ENCODE measurements around the gene EXD3. TPM values are rescaled to one million over a fixed set of nuclear protein-coding genes. Genes with fewer than 3 reads are reported as not detected.
A peak's percentile ranks its signal among the peaks of the same experiment; 100 is the strongest.
"Not testable (repeated sequence)": the region's sequence is repeated elsewhere in the genome, so short reads cannot be mapped to it uniquely, and the experiment has no call there.

The EXD3 gene
- total RNA-seq, 8 experiments from 2014 or later = 3.2 to 14.8 (median 9.6) TPM

- Histone ChIP-seq H3K4me1 (replicated peaks in 1 of 2) (peaks cover 23 to 29% of the 10 kb centered on the region in 2 donors), H3K4me3 (no peak overlapping the region), H3K27ac (no peak overlapping the region)
- 100% methylated on average over 1 of the region's 18 CpGs; no CpG with 5 or more reads in 9 of the 10 experiments for WGBS, 10 experiments
- in situ Hi-C loops (cut with MboI; ENCODE audit: low pct_unique_long_range_greater_than_20kb in 2 of 9, low sequenced_read_pairs in 9 of 9, unreplicated experiment in 9 of 9) = no loop called here
- ATAC-seq (replicated peaks in 6 of 8) = no peak
These were observed 32.5 kb upstream of the EXD3 start for GRCh38 chr9:137455359-137455991.

- peak in 6 of 8 experiments; percentile 7 to 30 (median 16) for ATAC-seq (replicated peaks in 6 of 8)
- peak overlapping the region in 3 of 5 donors; percentile 20 to 31 (median 24) for H3K4me3 ChIP-seq
- H3K27ac ChIP-seq = peak overlapping the region in 1 of 2 donors; percentile 28
- in situ Hi-C loops (cut with MboI; ENCODE audit: low pct_unique_long_range_greater_than_20kb in 2 of 9, low sequenced_read_pairs in 9 of 9, unreplicated experiment in 9 of 9) = no loop called here
- 0 to 80% (median 48%) methylated on average over 1 to 5 of the region's 30 CpGs; no CpG with 5 or more reads in 4 of the 10 experiments for WGBS, 10 experiments
- H3K4me1 ChIP-seq (replicated peaks in 1 of 2) = peaks cover 23 to 26% of the 10 kb centered on the region in 2 donors
These were observed 31.8 kb upstream of the EXD3 start for GRCh38 chr9:137454597-137455358.

DNA sequence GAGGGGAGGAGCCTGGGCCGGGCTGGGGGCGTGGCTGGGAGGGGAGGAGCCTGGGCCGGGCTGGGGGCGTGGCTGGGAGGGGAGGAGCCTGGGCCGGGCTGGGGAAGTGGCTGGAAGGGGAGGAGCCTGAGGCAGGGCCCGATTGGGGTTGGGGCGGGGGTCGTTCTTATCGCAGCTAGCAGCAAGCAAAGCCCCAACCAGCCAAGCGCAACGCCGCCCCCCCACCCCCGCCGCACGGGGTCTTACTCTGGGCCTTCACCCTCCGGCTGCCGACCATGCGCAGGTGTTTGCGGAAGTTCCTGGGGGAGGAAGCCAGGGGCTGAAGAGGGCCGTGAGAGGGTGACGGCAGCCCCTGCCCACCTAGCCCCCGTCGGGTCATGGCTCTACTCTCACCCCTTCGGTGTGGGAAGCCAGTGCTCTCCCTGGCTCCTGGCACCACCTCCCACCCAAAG lies 31.2 kb upstream of the EXD3 start:
- WGBS, 10 experiments = no CpG with 5 or more reads among the region's 24 CpGs
- ATAC-seq (replicated peaks in 6 of 8) = peak; percentile 2 to 42 (median 26)
- in situ Hi-C loops (cut with MboI; ENCODE audit: low pct_unique_long_range_greater_than_20kb in 2 of 9, low sequenced_read_pairs in 9 of 9, unreplicated experiment in 9 of 9) = no loop called here
- Histone ChIP-seq H3K4me1 (replicated peaks in 1 of 2) (peaks cover 19 to 22% of the 10 kb centered on the region in 2 donors), H3K27ac (peak overlapping the region in 1 of 2 donors; percentile 28), H3K4me3 (peak overlapping the region in 4 of 5 donors; percentile 18 to 31 (median 22))

DNA sequence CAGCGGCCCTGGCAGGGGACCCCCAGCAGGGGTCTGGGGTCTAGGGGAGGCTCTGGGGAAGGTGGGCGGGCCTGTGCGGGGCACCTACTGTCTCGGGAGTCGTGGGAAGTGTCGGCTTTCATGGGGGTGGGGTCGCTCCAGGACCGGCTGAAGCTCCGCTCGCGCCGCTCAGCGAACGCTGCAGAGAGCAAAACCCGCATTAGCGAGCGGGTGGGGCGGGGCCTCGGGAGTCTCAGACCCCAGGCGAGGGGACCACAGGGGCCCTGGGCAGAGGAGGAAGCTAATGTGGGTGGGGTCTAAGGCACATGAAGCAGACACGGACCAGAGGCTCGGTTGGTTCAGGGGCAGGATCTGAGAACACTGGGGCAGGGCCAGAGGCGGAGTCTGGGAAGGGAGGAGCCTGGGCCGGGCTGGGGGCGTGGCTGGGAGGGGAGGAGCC lies 30.7 kb upstream of the EXD3 start:
- no CpG with 5 or more reads among the region's 25 CpGs for WGBS, 10 experiments
- H3K4me1 ChIP-seq (replicated peaks in 1 of 2) = peaks cover 19 to 22% of the 10 kb centered on the region in 2 donors
- peak overlapping the region in 1 of 2 donors; percentile 6 for H3K27ac ChIP-seq
- in situ Hi-C loops (cut with MboI; ENCODE audit: low pct_unique_long_range_greater_than_20kb in 2 of 9, low sequenced_read_pairs in 9 of 9, unreplicated experiment in 9 of 9) = no loop called here
- peak overlapping the region in 4 of 5 donors; percentile 18 to 31 (median 21) for H3K4me3 ChIP-seq
- ATAC-seq (replicated peaks in 6 of 8) = peak in 7 of 8 experiments; percentile 17 to 91 (median 79)

DNA sequence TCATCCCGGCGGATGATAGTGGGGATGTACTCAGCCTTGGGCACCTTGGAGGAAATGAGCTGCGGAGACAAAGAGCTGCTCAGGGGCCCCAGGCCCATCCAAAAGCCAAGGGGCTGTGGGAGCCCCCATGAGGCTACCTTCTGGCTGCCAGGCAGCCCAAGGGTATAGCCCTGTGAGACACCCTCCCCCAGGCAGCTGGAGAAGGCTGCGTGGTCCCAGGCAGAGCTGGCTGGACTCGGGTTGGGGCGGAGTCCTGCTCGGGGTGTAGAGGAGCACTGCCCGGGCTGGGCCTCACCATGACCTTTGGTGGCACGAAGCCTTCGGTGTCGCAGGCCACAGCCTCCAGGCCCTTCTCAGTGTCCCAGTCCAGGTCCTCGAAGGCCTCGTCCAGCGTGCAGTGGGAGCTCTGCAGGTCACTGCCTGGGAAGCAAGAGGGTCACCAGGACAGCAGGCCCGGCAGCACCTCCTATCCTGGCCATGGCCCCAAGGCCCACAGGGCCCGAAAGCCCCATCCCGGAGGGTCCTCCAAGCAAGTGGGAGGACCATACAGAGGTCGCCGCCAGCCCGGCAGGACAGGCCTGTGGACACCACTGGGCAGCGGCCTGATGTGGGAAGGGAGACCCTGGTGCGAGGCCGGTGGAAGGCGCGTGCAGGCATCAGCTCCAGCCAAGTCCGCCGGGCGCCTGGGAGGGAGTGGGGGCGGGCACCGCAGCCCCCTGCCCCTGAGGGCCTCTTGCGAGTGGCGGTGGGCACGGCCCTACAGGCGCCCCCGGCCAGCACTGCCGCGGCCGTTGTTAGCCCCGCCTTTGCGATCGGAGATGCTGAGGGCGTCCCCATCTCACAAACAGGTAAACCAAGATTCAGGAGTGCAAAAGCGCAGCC lies 30.0 kb upstream of the EXD3 start:
- Histone ChIP-seq H3K27ac (peak overlapping the region in 1 of 2 donors; percentile 6), H3K4me3 (peak overlapping the region in 3 of 5 donors; percentile 18 to 31 (median 21)), H3K4me1 (replicated peaks in 1 of 2) (peaks cover 15 to 21% of the 10 kb centered on the region in 2 donors)
- WGBS, 10 experiments = 93 to 100% (median 100%) methylated on average over 1 to 3 of the region's 43 CpGs; no CpG with 5 or more reads in 7 of the 10 experiments
- in situ Hi-C loops (cut with MboI; ENCODE audit: low pct_unique_long_range_greater_than_20kb in 2 of 9, low sequenced_read_pairs in 9 of 9, unreplicated experiment in 9 of 9) = no loop called here
- no peak for ATAC-seq (replicated peaks in 6 of 8)

GRCh38 chr9:137452006-137452760 lies 29.2 kb upstream of the EXD3 start:
- in situ Hi-C loops (cut with MboI; ENCODE audit: low pct_unique_long_range_greater_than_20kb in 2 of 9, low sequenced_read_pairs in 9 of 9, unreplicated experiment in 9 of 9) = no loop called here
- Histone ChIP-seq H3K4me1 (replicated peaks in 1 of 2) (peaks cover 12 to 17% of the 10 kb centered on the region in 2 donors), H3K4me3 (no peak overlapping the region), H3K27ac (no peak overlapping the region)
- no CpG with 5 or more reads among the region's 17 CpGs for WGBS, 10 experiments
- ATAC-seq (replicated peaks in 6 of 8) = no peak

- ATAC-seq (replicated peaks in 6 of 8); in situ Hi-C loops (cut with MboI; ENCODE audit: low pct_unique_long_range_greater_than_20kb in 2 of 9, low sequenced_read_pairs in 9 of 9, unreplicated experiment in 9 of 9); H3K4me3 ChIP-seq; H3K27ac ChIP-seq: not testable (repeated sequence)
- WGBS, 10 experiments = no CpG with 5 or more reads among the region's 31 CpGs
- H3K4me1 ChIP-seq (replicated peaks in 1 of 2) = peaks cover 12 to 17% of the 10 kb centered on the region in 2 donors
These were observed 28.5 kb upstream of the EXD3 start for GRCh38 chr9:137451264-137452005.

GRCh38 chr9:137450539-137451222 lies 27.7 kb upstream of the EXD3 start:
- WGBS, 10 experiments = no CpG with 5 or more reads among the region's 24 CpGs
- in situ Hi-C loops (cut with MboI; ENCODE audit: low pct_unique_long_range_greater_than_20kb in 2 of 9, low sequenced_read_pairs in 9 of 9, unreplicated experiment in 9 of 9); ATAC-seq (replicated peaks in 6 of 8); H3K27ac ChIP-seq; H3K4me3 ChIP-seq: not testable (repeated sequence)
- H3K4me1 ChIP-seq (replicated peaks in 1 of 2) = peaks cover 12 to 17% of the 10 kb centered on the region in 2 donors

DNA sequence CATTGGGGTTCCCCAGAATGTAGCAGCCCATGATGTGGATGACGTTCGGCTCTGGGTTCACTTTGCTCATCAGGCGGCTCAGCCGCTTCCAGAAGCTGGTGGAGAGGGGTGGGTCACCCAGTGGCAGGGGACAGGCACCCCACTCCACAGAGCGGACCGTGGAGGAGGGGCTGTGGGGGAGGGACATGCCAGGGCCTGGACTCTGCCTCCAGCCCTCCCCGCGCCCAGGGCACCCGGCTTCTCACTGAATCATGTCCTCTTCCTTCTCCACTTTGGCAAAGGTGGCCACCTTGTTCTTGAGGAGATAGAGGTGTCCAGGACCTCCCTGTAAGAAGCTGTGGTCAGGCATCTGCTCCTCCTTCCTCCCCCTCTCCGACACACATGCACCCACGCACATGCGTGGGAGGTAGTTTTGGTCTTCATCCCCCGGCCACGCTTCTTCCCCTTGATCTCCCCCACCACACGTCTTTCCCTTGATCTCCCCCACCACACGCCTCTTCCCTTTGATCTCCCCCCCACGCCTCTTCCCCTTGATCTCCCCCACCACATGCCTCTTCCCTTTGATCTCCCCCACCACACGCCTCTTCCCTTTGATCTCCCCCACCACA lies 27.1 kb upstream of the EXD3 start:
- in situ Hi-C loops (cut with MboI; ENCODE audit: low pct_unique_long_range_greater_than_20kb in 2 of 9, low sequenced_read_pairs in 9 of 9, unreplicated experiment in 9 of 9) = loop anchor here in 1 of 9 experiments (25.0 kb wide), 1 partner anchor 163 kb away; the partner anchor contains the start of gene TOR4A
- WGBS, 10 experiments = 91% methylated on average over 6 of the region's 18 CpGs; no CpG with 5 or more reads in 9 of the 10 experiments
- H3K27ac ChIP-seq = no peak overlapping the region
- no peak for ATAC-seq (replicated peaks in 6 of 8)
- no peak overlapping the region for H3K4me3 ChIP-seq
- H3K4me1 ChIP-seq (replicated peaks in 1 of 2) = peaks cover 9 to 21% of the 10 kb centered on the region in 2 donors

- Histone ChIP-seq H3K27ac (no peak overlapping the region), H3K4me3 (no peak overlapping the region), H3K4me1 (replicated peaks in 1 of 2) (peaks cover 1 to 15% of the 10 kb centered on the region in 2 donors)
- WGBS, 10 experiments = 80 to 95% methylated on average over 1 to 4 of the region's 36 CpGs; no CpG with 5 or more reads in 8 of the 10 experiments
- no peak for ATAC-seq (replicated peaks in 6 of 8)
- in situ Hi-C loops (cut with MboI; ENCODE audit: low pct_unique_long_range_greater_than_20kb in 2 of 9, low sequenced_read_pairs in 9 of 9, unreplicated experiment in 9 of 9) = loop anchor here in 1 of 9 experiments (25.0 kb wide), 1 partner anchor 162 kb away; the partner anchor contains the start of gene TOR4A
These were observed 26.3 kb upstream of the EXD3 start for GRCh38 chr9:137449081-137449844.

Measured in motor neuron (in vitro differentiated cells).